ENCODE measurements around the gene FBXO27.
A peak's percentile ranks its signal among the peaks of the same experiment; 100 is the strongest.

Gene FBXO27

GRCh38 chr19:39046037-39046821 is 13.9 kb upstream of the FBXO27 start:
- no peak for TF ChIP-seq CTCF (conservative IDR thresholded peaks at IDR 0.05; ENCODE audit: control insufficient read depth, insufficient read depth, low read depth, low read length)

GRCh38 chr19:39045506-39045905 is 13.2 kb upstream of the FBXO27 start:
- no peak for TF ChIP-seq CTCF (conservative IDR thresholded peaks at IDR 0.05; ENCODE audit: control insufficient read depth, insufficient read depth, low read depth, low read length)
- H3K4me3 ChIP-seq (ENCODE audit: control insufficient read depth, low read depth, low read length) = no peak overlapping the region
- no peak for DNase-seq (ENCODE audit: low read depth)

More at GRCh38 chr19:39046037-39046821, 13.9 kb upstream of the FBXO27 start:
- DNase-seq (ENCODE audit: low read depth) = no peak
- H3K4me3 ChIP-seq (ENCODE audit: control insufficient read depth, low read depth, low read length) = no peak overlapping the region

- TF ChIP-seq CTCF (conservative IDR thresholded peaks at IDR 0.05; ENCODE audit: control insufficient read depth, insufficient read depth, low read depth, low read length) = peak; percentile 22
- DNase-seq (ENCODE audit: low read depth) = peak; percentile 47
- no peak overlapping the region for H3K4me3 ChIP-seq (ENCODE audit: control insufficient read depth, low read depth, low read length)
These were observed 5.7 kb upstream of the FBXO27 start for GRCh38 chr19:39038098-39038497.

GRCh38 chr19:39037194-39037593 is 4.8 kb upstream of the FBXO27 start:
- no peak for DNase-seq (ENCODE audit: low read depth)
- H3K4me3 ChIP-seq (ENCODE audit: control insufficient read depth, low read depth, low read length) = no peak overlapping the region
- no peak for TF ChIP-seq CTCF (conservative IDR thresholded peaks at IDR 0.05; ENCODE audit: control insufficient read depth, insufficient read depth, low read depth, low read length)

GRCh38 chr19:39036581-39036980 is 4.2 kb upstream of the FBXO27 start:
- TF ChIP-seq CTCF (conservative IDR thresholded peaks at IDR 0.05; ENCODE audit: control insufficient read depth, insufficient read depth, low read depth, low read length) = no peak
- no peak overlapping the region for H3K4me3 ChIP-seq (ENCODE audit: control insufficient read depth, low read depth, low read length)
- no peak for DNase-seq (ENCODE audit: low read depth)

- no peak for DNase-seq (ENCODE audit: low read depth)
- TF ChIP-seq CTCF (conservative IDR thresholded peaks at IDR 0.05; ENCODE audit: control insufficient read depth, insufficient read depth, low read depth, low read length) = no peak
- peak overlapping the region; percentile 45 for H3K4me3 ChIP-seq (ENCODE audit: control insufficient read depth, low read depth, low read length)
These were observed 834 bp downstream of the FBXO27 start for GRCh38 chr19:39031368-39032062.
